Measurements from ENCODE around the gene PARL.

DNA sequence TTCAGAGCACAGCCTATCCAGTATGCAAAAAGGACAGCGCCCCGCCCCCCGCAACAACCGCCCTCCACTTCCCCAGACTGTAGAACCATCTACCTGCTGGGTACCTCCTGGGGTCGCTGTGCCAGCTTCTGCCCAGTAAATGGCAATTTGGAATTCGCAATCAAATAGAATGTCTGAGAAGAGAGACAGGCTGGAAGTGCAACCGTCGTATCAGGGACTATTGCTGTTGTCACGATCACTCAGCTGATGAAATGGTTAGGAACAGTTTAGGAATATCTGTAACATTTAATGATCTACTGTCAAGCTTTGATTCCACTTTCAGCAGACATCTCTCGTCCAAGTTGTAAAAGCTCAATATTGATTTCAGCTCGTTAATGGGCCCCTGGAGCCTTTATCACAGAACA is 13.3 kb upstream of the PARL start:
- TF ChIP-seq CTCF (IDR thresholded peaks at IDR 0.05; ENCODE audit: extremely low read depth in 1 of 2, insufficient read depth in 1 of 2, low read depth in 1 of 2, low read length in 2 of 2) (no peak), POLR2A (IDR thresholded peaks at IDR 0.05; ENCODE audit: low read depth, low read length) (no peak), EZH2 (IDR thresholded peaks at IDR 0.05; ENCODE audit: borderline replicate concordance, low read depth, low read length, severe bottlenecking) (no peak), POLR2AphosphoS5 (IDR thresholded peaks at IDR 0.05; ENCODE audit: insufficient read depth, low read depth, low read length) (no peak), MYC (IDR thresholded peaks at IDR 0.05; ENCODE audit: low read depth, low read length) (no peak), GATA2 (IDR thresholded peaks at IDR 0.05; ENCODE audit: insufficient read depth, insufficient read length, low read depth, low read length) (no peak), JUN (IDR thresholded peaks at IDR 0.05; ENCODE audit: borderline replicate concordance, insufficient read depth, insufficient read length, low read depth) (no peak)
- TF ChIP-seq, protein P1, sequence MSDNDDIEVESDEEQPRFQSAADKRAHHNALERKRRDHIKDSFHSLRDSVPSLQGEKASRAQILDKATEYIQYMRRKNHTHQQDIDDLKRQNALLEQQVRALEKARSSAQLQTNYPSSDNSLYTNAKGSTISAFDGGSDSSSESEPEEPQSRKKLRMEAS (IDR thresholded peaks at IDR 0.05; ENCODE audit: insufficient read depth, insufficient read length) = no peak

Measured in endothelial cell of umbilical vein (primary cell).